GM21576 (cell line): ENCODE measurements around the gene CACNG8.

Source experiments
- ATAC-seq: cut with Tn5 transposase; IDR thresholded peaks from one replicate; pipeline ENCODE4 v1.9.1; 2021; ENCODE audit warnings: mild to moderate bottlenecking, moderate library complexity; ENCODE audit not compliant: unreplicated experiment

The CACNG8 gene

GRCh38 chr19:53992211-53992610 lies 29.5 kb downstream of the CACNG8 start:
- ATAC-seq, result no peak

GRCh38 chr19:53992815-53993214 lies 30.1 kb downstream of the CACNG8 start:
- ATAC-seq, result no peak

- ATAC-seq, result no peak
These were observed 30.7 kb downstream of the CACNG8 start for GRCh38 chr19:53993448-53993847.

GRCh38 chr19:53994811-53995210 lies 32.1 kb downstream of the CACNG8 start:
- no peak for ATAC-seq

- no peak for ATAC-seq
These were observed 35.5 kb downstream of the CACNG8 start for GRCh38 chr19:53998223-53998622.

GRCh38 chr19:53999694-54000093 lies 37.0 kb downstream of the CACNG8 start:
- no peak for ATAC-seq

GRCh38 chr19:54001496-54001895 lies 38.8 kb downstream of the CACNG8 start:
- no peak for ATAC-seq

GRCh38 chr19:54002495-54003315 lies 40.0 kb downstream of the CACNG8 start:
- ATAC-seq, result no peak

GRCh38 chr19:54009440-54009839 lies 46.7 kb downstream of the CACNG8 start:
- ATAC-seq, result no peak

GRCh38 chr19:54010474-54010873 lies 47.7 kb downstream of the CACNG8 start:
- ATAC-seq, result no peak

GRCh38 chr19:54011507-54012211 lies 48.9 kb downstream of the CACNG8 start:
- no peak for ATAC-seq

- ATAC-seq, result no peak
These were observed 51.1 kb downstream of the CACNG8 start for GRCh38 chr19:54013866-54014265.

- no peak for ATAC-seq
These were observed 52.3 kb downstream of the CACNG8 start for GRCh38 chr19:54014920-54015560.

GRCh38 chr19:54017261-54017660 lies 54.5 kb downstream of the CACNG8 start:
- ATAC-seq, result no peak

- ATAC-seq, result no peak
These were observed 58.6 kb downstream of the CACNG8 start for GRCh38 chr19:54021363-54021762.

GRCh38 chr19:54021932-54022331 lies 59.2 kb downstream of the CACNG8 start:
- no peak for ATAC-seq

GRCh38 chr19:54023191-54023590 lies 60.5 kb downstream of the CACNG8 start:
- no peak for ATAC-seq

GRCh38 chr19:54024660-54025059 lies 61.9 kb downstream of the CACNG8 start:
- no peak for ATAC-seq

- no peak for ATAC-seq
These were observed 63.9 kb downstream of the CACNG8 start for GRCh38 chr19:54026656-54027055.

- no peak for ATAC-seq
These were observed 66.6 kb downstream of the CACNG8 start for GRCh38 chr19:54029301-54029700.

GRCh38 chr19:54029930-54030490 lies 67.3 kb downstream of the CACNG8 start:
- ATAC-seq, result no peak
